ENCODE results near the gene PDE4B.

PDE4B gene

GRCh38 chr1:66154394-66154793 lies 361.7 kb downstream of the PDE4B start:
- DNase-seq, result no peak
- H3K9me3 ChIP-seq, result no peaks in the 10 kb centered on the region
- H3K4me1 ChIP-seq, result no peaks in the 10 kb centered on the region
- H3K27me3 ChIP-seq, result no peaks in the 10 kb centered on the region
- no peaks in the 10 kb centered on the region for H3K36me3 ChIP-seq
- no peak for TF ChIP-seq CTCF (IDR thresholded peaks at IDR 0.05; ENCODE audit: low read depth, low read length)
- H3K4me3 ChIP-seq (ENCODE audit: low read depth, low read length), result no peak overlapping the region

- Histone ChIP-seq H3K36me3 (no peaks in the 10 kb centered on the region), H3K27me3 (no peaks in the 10 kb centered on the region), H3K4me1 (no peaks in the 10 kb centered on the region), H3K4me3 (ENCODE audit: low read depth, low read length) (no peak overlapping the region), H3K9me3 (no peaks in the 10 kb centered on the region)
- TF ChIP-seq CTCF (IDR thresholded peaks at IDR 0.05; ENCODE audit: low read depth, low read length), result no peak
- DNase-seq, result no peak
These were observed 363.4 kb downstream of the PDE4B start for GRCh38 chr1:66156144-66156543.

- Histone ChIP-seq H3K36me3 (no peaks in the 10 kb centered on the region), H3K4me3 (ENCODE audit: low read depth, low read length) (no peak overlapping the region), H3K4me1 (no peaks in the 10 kb centered on the region), H3K27me3 (no peaks in the 10 kb centered on the region), H3K9me3 (no peaks in the 10 kb centered on the region)
- TF ChIP-seq CTCF (IDR thresholded peaks at IDR 0.05; ENCODE audit: low read depth, low read length), result no peak
- no peak for DNase-seq
These were observed 367.1 kb downstream of the PDE4B start for GRCh38 chr1:66159800-66160199.

GRCh38 chr1:66160719-66161118 lies 368.0 kb downstream of the PDE4B start:
- H3K27me3 ChIP-seq, result no peaks in the 10 kb centered on the region
- no peak for TF ChIP-seq CTCF (IDR thresholded peaks at IDR 0.05; ENCODE audit: low read depth, low read length)

GRCh38 chr1:66166753-66167152 lies 374.1 kb downstream of the PDE4B start:
- Histone ChIP-seq H3K27me3 (no peaks in the 10 kb centered on the region), H3K9me3 (no peaks in the 10 kb centered on the region), H3K4me1 (no peaks in the 10 kb centered on the region), H3K36me3 (no peaks in the 10 kb centered on the region), H3K4me3 (ENCODE audit: low read depth, low read length) (no peak overlapping the region)
- TF ChIP-seq CTCF (IDR thresholded peaks at IDR 0.05; ENCODE audit: low read depth, low read length), result no peak
- no peak for DNase-seq

More at GRCh38 chr1:66160719-66161118, 368.0 kb downstream of the PDE4B start:
- Histone ChIP-seq H3K4me3 (ENCODE audit: low read depth, low read length) (no peak overlapping the region), H3K4me1 (no peaks in the 10 kb centered on the region), H3K9me3 (no peaks in the 10 kb centered on the region), H3K36me3 (no peaks in the 10 kb centered on the region)
- no peak for DNase-seq

GRCh38 chr1:66167267-66167666 lies 374.6 kb downstream of the PDE4B start:
- Histone ChIP-seq H3K4me1 (no peaks in the 10 kb centered on the region), H3K4me3 (ENCODE audit: low read depth, low read length) (no peak overlapping the region), H3K27me3 (no peaks in the 10 kb centered on the region), H3K9me3 (no peaks in the 10 kb centered on the region), H3K36me3 (no peaks in the 10 kb centered on the region)
- no peak for TF ChIP-seq CTCF (IDR thresholded peaks at IDR 0.05; ENCODE audit: low read depth, low read length)
- no peak for DNase-seq

Data from BE2C (cell line).